K562 (cell line): Measurements from ENCODE around the gene BOLA1. TPM values are rescaled to one million over a fixed set of nuclear protein-coding genes. Genes with fewer than 3 reads are reported as not detected.
"Not testable (repeated sequence)": the region's sequence is repeated elsewhere in the genome, so short reads cannot be mapped to it uniquely, and the experiment has no call there.

Source experiments
- ATAC-seq: fragments of 200-7000 bp; cut with Tn5 transposase; 3 replicates; pipeline ENCODE4 v1.9.1; 2020; ENCODE audit warnings: moderate library complexity
- BruUV-seq: library from RNA; stranded (reverse); fragments of 400-500 nt; replicated peaks from 2 replicates; lab custom pipeline; 2021; lab: Mats Ljungman, UMichigan
- CTCF ChIA-PET: fragments of 300-600 bp; formaldehyde crosslinking; extraction: SDS; loops from one replicate; lab custom pipeline; 2021; ENCODE audit warnings: low intra/inter-chr PET ratio; lab: Yijun Ruan, JAX
- POLR2A ChIA-PET: fragments of 300-600, 350-650 bp; sonication (Branson Sonifier 250); formaldehyde crosslinking; extraction: SDS; loops from one replicate; lab custom pipeline; 2021; ENCODE audit warnings: antibody characterized with exemption, inconsistent platforms; lab: Yijun Ruan, JAX
- DNase-seq, 4 experiments: peaks; one replicate each; pipeline versions ENCODE4 v3.0.0 to v3.0.0-alpha.2; 2011 to 2018; ENCODE audit warnings: low spot score in 3 of 4, mixed read lengths in 3 of 4; ENCODE audit errors: extremely low read depth in 1 of 4
- FAIRE-seq: peaks from 2 replicates; lab custom pipeline; 2011; peaks lifted over from hg19 to GRCh38; lab: Jason Lieb, UNC
- H2AFZ ChIP-seq: 2 replicates; pipeline ENCODE4 v1.6.0; 2011; ENCODE audit warnings: low read depth, low read length, control low read depth, inconsistent platforms
- H3K27ac ChIP-seq: fragments of 200-600 bp; 3 replicates; pipeline ENCODE4 v1.8.0; 2011; ENCODE audit warnings: low read depth, mild to moderate bottlenecking, control low read depth, inconsistent platforms, low read length, moderate library complexity, mixed read lengths; ENCODE audit errors: extremely low read depth
- H3K27me3 ChIP-seq, 2 experiments: fragments of 300-600 bp in 1 of 2; 2 replicates in 1 of 2; 3 replicates in 1 of 2; pipeline versions ENCODE4 v1.6.0 to v1.8.0; 2011; ENCODE audit warnings: inconsistent platforms in 2 of 2, low read length in 2 of 2, mild to moderate bottlenecking in 1 of 2, mixed read lengths in 1 of 2, moderate library complexity in 1 of 2; ENCODE audit not compliant: control insufficient read depth in 2 of 2, insufficient read depth in 2 of 2
- H3K36me3 ChIP-seq: fragments of 300-600 bp; 3 replicates; pipeline ENCODE4 v1.8.0; 2011; ENCODE audit warnings: mild to moderate bottlenecking, low read length, inconsistent platforms; ENCODE audit not compliant: control insufficient read depth, insufficient read depth
- H3K4me1 ChIP-seq, 2 experiments: fragments of 200-600 bp in 1 of 2; replicated peaks in 1 of 2; 2 replicates in 1 of 2; 3 replicates in 1 of 2; pipeline versions ENCODE4 v1.5.1 to v1.8.0; 2011; ENCODE audit warnings: inconsistent platforms in 2 of 2, low read length in 2 of 2, mild to moderate bottlenecking in 1 of 2, mixed read lengths in 1 of 2, moderate library complexity in 1 of 2; ENCODE audit not compliant: control insufficient read depth in 2 of 2, insufficient read depth in 2 of 2
- H3K4me2 ChIP-seq: 2 replicates; pipeline ENCODE4 v1.6.1; 2011; ENCODE audit warnings: low read length, control low read depth, inconsistent platforms, mixed read lengths; ENCODE audit not compliant: insufficient read depth
- H3K4me3 ChIP-seq: fragments of 200-600 bp; sonication (generic), shearing (Covaris generic); 2 replicates; pipeline ENCODE4 v1.5.1; 2016; ENCODE audit warnings: control low read depth, inconsistent platforms
- H3K79me2 ChIP-seq: fragments of 200-600 bp; 3 replicates; pipeline ENCODE4 v1.8.0; 2011; ENCODE audit warnings: low read length, inconsistent platforms; ENCODE audit not compliant: control insufficient read depth, insufficient read depth
- H3K9ac ChIP-seq, 2 experiments: 2 replicates each; pipeline versions ENCODE4 v1.6.0 to v1.6.1; 2011; ENCODE audit warnings: low read depth in 2 of 2, low read length in 2 of 2, control low read depth in 1 of 2, inconsistent platforms in 1 of 2, mild to moderate bottlenecking in 1 of 2, mixed read lengths in 1 of 2; ENCODE audit not compliant: insufficient read depth in 1 of 2
- H3K9me1 ChIP-seq: one replicate; pipeline ENCODE4 v1.6.0; 2011; ENCODE audit warnings: inconsistent platforms, mild to moderate bottlenecking, low read length, moderate library complexity; ENCODE audit not compliant: control insufficient read depth, insufficient read depth
- H3K9me3 ChIP-seq: replicated peaks from 2 replicates; pipeline ENCODE4 v1.5.1; 2011; ENCODE audit warnings: low read depth, low read length, inconsistent platforms; ENCODE audit not compliant: control insufficient read depth, insufficient read depth
- H4K20me1 ChIP-seq: replicated peaks from 2 replicates; pipeline ENCODE4 v1.6.1; 2011; ENCODE audit warnings: low read length, inconsistent platforms, mixed read lengths; ENCODE audit not compliant: control insufficient read depth, insufficient read depth
- WGBS: fragments of 100-300 bp; shearing (Covaris generic); methylation state at CpG from one replicate; pipeline ENCODE4 v1.1.6; 2016; ENCODE audit warnings: low coverage, mixed read lengths; ENCODE audit not compliant: insufficient coverage; ENCODE audit errors: missing lambda C conversion rate; 5-methylcytosine and 5-hydroxymethylcytosine counted together
- in situ Hi-C: fragments of 300-500 bp; cut with MboI; formaldehyde crosslinking; loops from 4 replicates; pipeline ENCODE4 v1.15.0; 2018; ENCODE audit warnings: inconsistent platforms, mixed read lengths
- intact Hi-C: fragments of 100-400 bp; cut with micrococcal nuclease; formaldehyde crosslinking; loops from 2 replicates; pipeline ENCODE4 v1.14.2; 2022
- polyA plus RNA-seq, 8 experiments: library from polyadenylated mRNA; depleted of rRNA in 4 of 8; stranded (reverse) in 5 of 8; unstranded in 3 of 8; fragments of >200 nt; fragmentation: Nextera tagmentation in 2 of 8; fragmentation: Illumina TruSeq in 1 of 8; extraction: Ambion mirVana in 2 of 8; extraction: Trizol in 1 of 8; gene quantifications; 2 replicates each; pipeline versions ENCODE4 v1.2.1 to v1.2.3, GENCODE V29; 2011 to 2014; ENCODE audit warnings: inconsistent platforms in 1 of 8, missing spikeins in 1 of 8
- total RNA-seq, 7 experiments: library from RNA; depleted of rRNA in 6 of 7; stranded (reverse); fragments of >200 nt in 6 of 7; fragmentation: Illumina TruSeq in 2 of 7; extraction: Trizol in 2 of 7; gene quantifications; 2 replicates each; pipeline versions ENCODE4 v1.2.1 to v1.2.3, GENCODE V29; 2011 to 2021; ENCODE audit warnings: low replicate concordance in 1 of 7

The BOLA1 gene
- total and polyA plus RNA-seq, 9 of the 15 experiments (the other 6 are each of a cell fraction or from before 2014, with no cell fraction given), result 0.18 to 1.2 (median 0.40) TPM; not detected in 2

GRCh38 chr1:149860684-149861496 lies 38.5 kb upstream of the BOLA1 start:
- FAIRE-seq (peak; percentile 96), ATAC-seq (peak; percentile 81)
- CTCF ChIA-PET, intact Hi-C loops, H3K9me3 ChIP-seq, H3K9ac ChIP-seq, DNase-seq, H3K4me3 ChIP-seq, H3K27me3 ChIP-seq, H3K4me2 ChIP-seq, in situ Hi-C loops, H2AFZ ChIP-seq, H3K27ac ChIP-seq, H4K20me1 ChIP-seq, H3K4me1 ChIP-seq, POLR2A ChIA-PET, H3K36me3 ChIP-seq, BruUV-seq, H3K79me2 ChIP-seq, H3K9me1 ChIP-seq: not testable (repeated sequence)
- no CpG with 5 or more reads among the region's 55 CpGs for WGBS

- BruUV-seq, result not testable (repeated sequence)
Observed at GRCh38 chr1:149861497-149862054, 37.8 kb upstream of the BOLA1 start.

GRCh38 chr1:149866887-149867286 lies 32.5 kb upstream of the BOLA1 start:
- intact Hi-C loops, FAIRE-seq, H3K9ac ChIP-seq, H3K4me2 ChIP-seq, H3K27ac ChIP-seq, in situ Hi-C loops, H3K4me3 ChIP-seq, H3K36me3 ChIP-seq, H3K9me3 ChIP-seq, H3K79me2 ChIP-seq, ATAC-seq, CTCF ChIA-PET, BruUV-seq, H3K4me1 ChIP-seq, H2AFZ ChIP-seq, H4K20me1 ChIP-seq, H3K27me3 ChIP-seq, H3K9me1 ChIP-seq, POLR2A ChIA-PET, DNase-seq: not testable (repeated sequence)
- WGBS, result no CpG with 5 or more reads among the region's 2 CpGs

More at GRCh38 chr1:149861497-149862054, 37.8 kb upstream of the BOLA1 start:
- H3K36me3 ChIP-seq, intact Hi-C loops, DNase-seq, H3K9me1 ChIP-seq, POLR2A ChIA-PET, H3K9me3 ChIP-seq, H3K9ac ChIP-seq, H4K20me1 ChIP-seq, CTCF ChIA-PET, H3K27me3 ChIP-seq, FAIRE-seq, H3K4me1 ChIP-seq, H2AFZ ChIP-seq, H3K27ac ChIP-seq, H3K79me2 ChIP-seq, in situ Hi-C loops, H3K4me3 ChIP-seq, H3K4me2 ChIP-seq: not testable (repeated sequence)
- peak; percentile 18 for ATAC-seq
- WGBS, result no CpG with 5 or more reads among the region's 32 CpGs
